Ovary (tissue), 9 donors: ENCODE results near the gene PITPNB. TPM values are rescaled to one million over a fixed set of nuclear protein-coding genes. Genes with fewer than 3 reads are reported as not detected.

Experiments used
- DNase-seq, 5 donors: peaks; one replicate each; pipeline ENCODE4 v3.0.0-alpha.2; 2019 to 2020
- H3K27ac ChIP-seq, 2 donors: fragments of 200-600 bp; one replicate each; pipeline versions ENCODE4 v1.5.1 to v1.8.0; 2019 to 2022
- H3K27me3 ChIP-seq: fragments of 200-600 bp; one replicate; pipeline ENCODE4 v1.8.0; 2022
- H3K36me3 ChIP-seq: fragments of 200-600 bp; sonication (generic); one replicate; pipeline ENCODE4 v1.5.1; 2019
- H3K4me1 ChIP-seq: one replicate; pipeline ENCODE4 v1.8.1; 2013; ENCODE audit warnings: mild to moderate bottlenecking, moderate library complexity; ENCODE audit not compliant: insufficient read depth
- H3K4me3 ChIP-seq: fragments of 200-600 bp; sonication (generic); one replicate; pipeline ENCODE4 v1.5.1; 2017
- H3K9me3 ChIP-seq, 2 donors: fragments of 200-600 bp in 1 of 2; sonication (generic) in 1 of 2; one replicate each; pipeline versions ENCODE4 v1.5.1 to v1.8.1; 2013 to 2019; ENCODE audit warnings: mild to moderate bottlenecking in 1 of 2, moderate library complexity in 1 of 2
- EP300 ChIP-seq: sonication (generic); formaldehyde crosslinking; IDR thresholded peaks from one replicate; pipeline ENCODE4 v1.6.1; 2017; ENCODE audit warnings: antibody characterized with exemption
- POLR2A ChIP-seq: fragments of 450-650 bp; IDR thresholded peaks from one replicate; pipeline ENCODE4 v1.6.1; 2017; ENCODE audit warnings: antibody characterized with exemption, mild to moderate bottlenecking, moderate library complexity
- WGBS, 3 donors: extraction: QIAGEN DNeasy Blood & Tissue Kit in 1 of 3; methylation state at CpG; one replicate each; pipeline versions ENCODE4 v1.1.5 to v1.1.7; 2013 to 2017; 5-methylcytosine and 5-hydroxymethylcytosine counted together
- intact Hi-C, 4 donors: fragments of 100-400 bp; cut with DNase I; formaldehyde crosslinking; loops; one replicate each; pipeline versions ENCODE4 v1.11.0 to v1.15.1; 2022 to 2023
- polyA plus RNA-seq, 2 donors: library from polyadenylated mRNA; stranded (reverse); fragments of 200-250 nt in 1 of 2; fragments of 350-450 nt in 1 of 2; fragmentation: Illumina TruSeq in 1 of 2; extraction: RNeasy Lipid Tissue Mini Kit (QIAGEN cat#74804) in 1 of 2; gene quantifications; one replicate each; pipeline ENCODE4 v1.2.3, GENCODE V29; 2013 to 2014
- total RNA-seq, 7 donors: library from RNA; depleted of rRNA in 2 of 7; stranded (reverse); fragments of >200 nt in 2 of 7; fragmentation: NEBNext Ultra II Directional in 3 of 7; extraction: Animal tissue kit (Norgen Biotek cat#: 25700) in 3 of 7; gene quantifications; one replicate each; pipeline versions ENCODE4 v1.1.0 to v1.2.4, GENCODE V29; 2016 to 2023
- TF ChIP-seq, protein P1 (sequence below), 3 donors: fragments of 450-650 bp in 2 of 3; fragments of 200-600 bp in 1 of 3; IDR thresholded peaks; one replicate each; pipeline versions ENCODE4 v1.5.1 to v1.8.0; 2016 to 2022; ENCODE audit warnings: antibody characterized with exemption in 3 of 3, mild to moderate bottlenecking in 1 of 3
- donor health status: DM: no; HTN: no; CAD: no; lungs with moderate emphysema.
- donor health status: DM: no; HTN: no; CAD: no.
- donor health status: Bipolar disorder and iron deficiency.
- donor health status: DM: yes; HTN: yes; CAD: no.
- donor health status: DM: no; HTN: no; CAD: no.
- donor health status: DM: yes; HTN: yes; CAD: no.

Gene PITPNB
- total and polyA plus RNA-seq, 9 donors = 26.6 to 77.2 (median 60.9) TPM

GRCh38 chr22:27809226-27809603 lies 109.8 kb downstream of the PITPNB start:
- Histone ChIP-seq H3K27ac (no peak overlapping the region), H3K9me3 (no peaks in the 10 kb centered on the region), H3K4me3 (no peak overlapping the region), H3K36me3 (no peaks in the 10 kb centered on the region), H3K27me3 (no peaks in the 10 kb centered on the region), H3K4me1 (peaks cover 11% of the 10 kb centered on the region)
- DNase-seq = no peak
- TF ChIP-seq EP300 (no peak), POLR2A (no peak)
- TF ChIP-seq, protein P1, sequence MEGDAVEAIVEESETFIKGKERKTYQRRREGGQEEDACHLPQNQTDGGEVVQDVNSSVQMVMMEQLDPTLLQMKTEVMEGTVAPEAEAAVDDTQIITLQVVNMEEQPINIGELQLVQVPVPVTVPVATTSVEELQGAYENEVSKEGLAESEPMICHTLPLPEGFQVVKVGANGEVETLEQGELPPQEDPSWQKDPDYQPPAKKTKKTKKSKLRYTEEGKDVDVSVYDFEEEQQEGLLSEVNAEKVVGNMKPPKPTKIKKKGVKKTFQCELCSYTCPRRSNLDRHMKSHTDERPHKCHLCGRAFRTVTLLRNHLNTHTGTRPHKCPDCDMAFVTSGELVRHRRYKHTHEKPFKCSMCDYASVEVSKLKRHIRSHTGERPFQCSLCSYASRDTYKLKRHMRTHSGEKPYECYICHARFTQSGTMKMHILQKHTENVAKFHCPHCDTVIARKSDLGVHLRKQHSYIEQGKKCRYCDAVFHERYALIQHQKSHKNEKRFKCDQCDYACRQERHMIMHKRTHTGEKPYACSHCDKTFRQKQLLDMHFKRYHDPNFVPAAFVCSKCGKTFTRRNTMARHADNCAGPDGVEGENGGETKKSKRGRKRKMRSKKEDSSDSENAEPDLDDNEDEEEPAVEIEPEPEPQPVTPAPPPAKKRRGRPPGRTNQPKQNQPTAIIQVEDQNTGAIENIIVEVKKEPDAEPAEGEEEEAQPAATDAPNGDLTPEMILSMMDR (IDR thresholded peaks at IDR 0.05) = no peak
- intact Hi-C loops = loop anchor here (5.0 to 10.0 kb wide), 4 partner anchors 134 to 1052 kb away; no protein-coding TSS in a partner anchor
- WGBS, 3 donors = 73 to 88% (median 80%) methylated on average over 5 of the region's 5 CpGs

DNA sequence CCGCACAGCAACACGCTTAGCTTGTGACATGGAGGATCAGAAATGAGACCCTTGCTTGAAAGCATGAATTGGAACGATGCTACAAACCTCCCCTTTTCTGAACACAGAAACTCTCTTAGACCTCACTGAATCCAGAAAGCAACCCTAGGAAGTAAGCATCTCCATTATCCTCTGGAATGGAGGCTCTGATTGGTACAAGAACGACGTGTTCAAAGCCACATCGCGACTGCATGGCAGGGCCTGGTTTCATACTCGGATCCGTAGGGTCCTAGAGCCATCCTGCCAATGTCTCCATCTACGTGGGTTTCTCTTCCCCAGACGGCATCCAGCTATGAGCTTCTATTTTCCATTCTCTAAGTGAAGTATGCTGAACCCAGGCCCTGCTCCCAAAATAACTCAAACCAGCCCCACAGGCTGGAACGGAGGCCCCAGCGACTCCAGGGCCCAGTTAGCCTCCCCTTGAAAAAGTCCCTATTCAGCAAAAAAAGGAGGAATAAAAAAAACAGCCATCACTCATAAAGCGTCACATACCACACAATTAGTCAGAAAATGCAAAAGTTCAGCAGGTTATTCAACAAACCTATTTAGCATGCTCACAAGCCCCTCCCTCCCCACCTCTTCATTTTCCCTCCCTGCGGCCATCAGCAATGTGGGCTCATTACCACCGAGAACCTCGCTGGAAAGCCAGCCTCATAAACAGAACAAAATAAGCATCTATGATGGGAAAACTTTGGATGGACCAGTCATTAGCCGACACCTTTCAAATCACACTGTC lies 110.4 kb downstream of the PITPNB start:
- intact Hi-C loops = loop anchor here (5.0 to 10.0 kb wide), 4 partner anchors 134 to 1051 kb away; no protein-coding TSS in a partner anchor
- H3K27ac ChIP-seq = no peak overlapping the region
- WGBS, 3 donors = 80 to 84% (median 83%) methylated on average over 18 of the region's 18 CpGs
- no peak overlapping the region for H3K4me3 ChIP-seq
- no peak for DNase-seq
- H3K4me1 ChIP-seq = peaks cover 11% of the 10 kb centered on the region
- no peaks in the 10 kb centered on the region for H3K36me3 ChIP-seq
- no peaks in the 10 kb centered on the region for H3K27me3 ChIP-seq
- TF ChIP-seq POLR2A (no peak), EP300 (no peak)
- H3K9me3 ChIP-seq = no peaks in the 10 kb centered on the region

DNA sequence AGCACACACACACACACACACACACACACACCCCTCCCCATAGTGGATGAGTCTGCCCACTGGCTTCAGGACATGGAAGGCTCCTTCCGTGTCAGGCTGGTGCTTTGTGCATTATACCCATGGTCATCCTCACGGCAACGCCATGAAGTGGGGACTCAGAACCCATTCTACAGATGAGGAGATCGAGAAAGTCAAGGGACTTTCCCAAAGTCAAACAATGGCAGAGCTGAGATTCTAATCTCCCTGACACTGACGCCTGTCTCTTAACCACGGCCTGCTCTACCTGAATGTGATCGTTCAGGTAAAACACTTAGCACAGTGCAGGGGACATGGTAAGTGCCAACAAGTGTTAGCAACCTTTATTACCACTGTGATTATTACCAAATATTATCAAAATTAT lies 113.2 kb downstream of the PITPNB start:
- 91 to 94% (median 92%) methylated on average over 7 of the region's 7 CpGs for WGBS, 3 donors
- Histone ChIP-seq H3K4me1 (peaks cover 10% of the 10 kb centered on the region), H3K27ac (no peak overlapping the region), H3K27me3 (no peaks in the 10 kb centered on the region), H3K36me3 (no peaks in the 10 kb centered on the region), H3K4me3 (no peak overlapping the region), H3K9me3 (no peaks in the 10 kb centered on the region)
- DNase-seq = no peak
- TF ChIP-seq, protein P1 (IDR thresholded peaks at IDR 0.05) = no peak
- TF ChIP-seq POLR2A (no peak), EP300 (no peak)
- intact Hi-C loops = loop anchor here (2.0 to 10.0 kb wide), 5 partner anchors 131 to 1049 kb away; no protein-coding TSS in a partner anchor

GRCh38 chr22:27804470-27805297 lies 114.4 kb downstream of the PITPNB start:
- 43 to 45% (median 44%) methylated on average over 31 of the region's 31 CpGs for WGBS, 3 donors
- no peaks in the 10 kb centered on the region for H3K36me3 ChIP-seq
- no peak overlapping the region for H3K4me3 ChIP-seq
- H3K27ac ChIP-seq = peak overlapping the region in 1 of 2 donors; percentile 4
- H3K4me1 ChIP-seq = peaks cover 8% of the 10 kb centered on the region
- no peaks in the 10 kb centered on the region for H3K27me3 ChIP-seq
- DNase-seq = peak; percentile 67 to 82 (median 79)
- no peaks in the 10 kb centered on the region for H3K9me3 ChIP-seq
- TF ChIP-seq POLR2A (no peak), EP300 (no peak)
- TF ChIP-seq, protein P1 (IDR thresholded peaks at IDR 0.05) = peak; percentile 62 to 82 (median 76)
- intact Hi-C loops = loop anchor here (2.0 to 10.0 kb wide), 5 partner anchors 130 to 1048 kb away; no protein-coding TSS in a partner anchor
